ENCODE results near the gene SNRPD3. TPM values are rescaled to one million over a fixed set of nuclear protein-coding genes. Genes with fewer than 3 reads are reported as not detected.
A peak's percentile ranks its signal among the peaks of the same experiment; 100 is the strongest.
"Not testable (repeated sequence)": the region's sequence is repeated elsewhere in the genome, so short reads cannot be mapped to it uniquely, and the experiment has no call there.

The SNRPD3 gene
- total and polyA plus RNA-seq, 9 of the 15 experiments (the other 6 are each of a cell fraction or from before 2014, with no cell fraction given), result 131 to 366 (median 274) TPM

GRCh38 chr22:24601217-24602104 is 45.7 kb downstream of the SNRPD3 start (continued):
- TF ChIP-seq ZNF395 (CRISPR knock-in tag; IDR thresholded peaks at IDR 0.05) (no peak), E2F8 (IDR thresholded peaks at IDR 0.05; ENCODE audit: low read depth, partially characterized antibody) (no peak), ZFP1 (CRISPR knock-in tag; IDR thresholded peaks at IDR 0.05) (no peak)

- in situ Hi-C loops (cut with MboI), result loop anchor here (5.0 kb wide), 1 partner anchor 925 kb away; no protein-coding TSS in a partner anchor
- intact Hi-C loops (cut with micrococcal nuclease); H3K4me2 ChIP-seq (ENCODE audit: insufficient read depth, low read length); H3K79me2 ChIP-seq (ENCODE audit: control insufficient read depth, insufficient read depth, low read length); H3K27ac ChIP-seq (ENCODE audit: extremely low read depth, low read depth, low read length); FAIRE-seq; CTCF ChIA-PET (ENCODE audit: low intra/inter-chr PET ratio); H3K36me3 ChIP-seq (ENCODE audit: control insufficient read depth, insufficient read depth, low read length); H3K9me1 ChIP-seq (ENCODE audit: control insufficient read depth, insufficient read depth, low read length); H3K27me3 ChIP-seq (ENCODE audit: control insufficient read depth in 2 of 2, insufficient read depth in 2 of 2, low read length in 2 of 2); H3K9me3 ChIP-seq (replicated peaks; ENCODE audit: control insufficient read depth, insufficient read depth, low read depth, low read length); H3K4me3 ChIP-seq; H2AFZ ChIP-seq (ENCODE audit: low read depth, low read length); BruUV-seq (replicated peaks); H4K20me1 ChIP-seq (replicated peaks; ENCODE audit: control insufficient read depth, insufficient read depth, low read length); DNase-seq (ENCODE audit: extremely low read depth in 1 of 4, low spot score in 3 of 4); ATAC-seq: not testable (repeated sequence)
- Histone ChIP-seq H3K9ac (ENCODE audit: insufficient read depth in 1 of 2, low read depth in 2 of 2, low read length in 2 of 2) (peak overlapping the region in 1 of 2 experiments; percentile 35; a peak in 1 of 4 replicates), H3K4me1 (replicated peaks in 1 of 2; ENCODE audit: control insufficient read depth in 2 of 2, insufficient read depth in 2 of 2, low read length in 2 of 2) (peaks cover 2 to 19% of the 10 kb centered on the region in 2 experiments; a peak in 3 of 5 replicates)
- 90% methylated on average over 6 of the region's 11 CpGs for WGBS (ENCODE audit: insufficient coverage, low coverage, missing lambda C conversion rate)
- POLR2A ChIA-PET, result interaction anchor here (0.6 to 1.1 kb wide), 2 partner anchors 9 to 832 kb away, joined by 3 read pairs; partner anchors contain the start of gene LRRC75B
These were observed 46.4 kb downstream of the SNRPD3 start for GRCh38 chr22:24602105-24602749.
